Ovary (tissue), 9 donors: ENCODE data around the gene CA10. TPM values are rescaled to one million over a fixed set of nuclear protein-coding genes. Genes with fewer than 3 reads are reported as not detected.

Source experiments
- DNase-seq, 5 donors: peaks; one replicate each; pipeline ENCODE4 v3.0.0-alpha.2; 2019 to 2020
- H3K27ac ChIP-seq, 2 donors: fragments of 200-600 bp; one replicate each; pipeline versions ENCODE4 v1.5.1 to v1.8.0; 2019 to 2022
- H3K27me3 ChIP-seq: fragments of 200-600 bp; one replicate; pipeline ENCODE4 v1.8.0; 2022
- H3K36me3 ChIP-seq: fragments of 200-600 bp; sonication (generic); one replicate; pipeline ENCODE4 v1.5.1; 2019
- H3K4me1 ChIP-seq: one replicate; pipeline ENCODE4 v1.8.1; 2013; ENCODE audit warnings: mild to moderate bottlenecking, moderate library complexity; ENCODE audit not compliant: insufficient read depth
- H3K4me3 ChIP-seq: fragments of 200-600 bp; sonication (generic); one replicate; pipeline ENCODE4 v1.5.1; 2017
- H3K9me3 ChIP-seq, 2 donors: fragments of 200-600 bp in 1 of 2; sonication (generic) in 1 of 2; one replicate each; pipeline versions ENCODE4 v1.5.1 to v1.8.1; 2013 to 2019; ENCODE audit warnings: mild to moderate bottlenecking in 1 of 2, moderate library complexity in 1 of 2
- EP300 ChIP-seq: sonication (generic); formaldehyde crosslinking; IDR thresholded peaks from one replicate; pipeline ENCODE4 v1.6.1; 2017; ENCODE audit warnings: antibody characterized with exemption
- POLR2A ChIP-seq: fragments of 450-650 bp; IDR thresholded peaks from one replicate; pipeline ENCODE4 v1.6.1; 2017; ENCODE audit warnings: antibody characterized with exemption, mild to moderate bottlenecking, moderate library complexity
- WGBS, 3 donors: extraction: QIAGEN DNeasy Blood & Tissue Kit in 1 of 3; methylation state at CpG; one replicate each; pipeline versions ENCODE4 v1.1.5 to v1.1.7; 2013 to 2017; 5-methylcytosine and 5-hydroxymethylcytosine counted together
- intact Hi-C, 4 donors: fragments of 100-400 bp; cut with DNase I; formaldehyde crosslinking; loops; one replicate each; pipeline versions ENCODE4 v1.11.0 to v1.15.1; 2022 to 2023
- polyA plus RNA-seq, 2 donors: library from polyadenylated mRNA; stranded (reverse); fragments of 200-250 nt in 1 of 2; fragments of 350-450 nt in 1 of 2; fragmentation: Illumina TruSeq in 1 of 2; extraction: RNeasy Lipid Tissue Mini Kit (QIAGEN cat#74804) in 1 of 2; gene quantifications; one replicate each; pipeline ENCODE4 v1.2.3, GENCODE V29; 2013 to 2014
- total RNA-seq, 7 donors: library from RNA; depleted of rRNA in 2 of 7; stranded (reverse); fragments of >200 nt in 2 of 7; fragmentation: NEBNext Ultra II Directional in 3 of 7; extraction: Animal tissue kit (Norgen Biotek cat#: 25700) in 3 of 7; gene quantifications; one replicate each; pipeline versions ENCODE4 v1.1.0 to v1.2.4, GENCODE V29; 2016 to 2023
- TF ChIP-seq, protein P1 (sequence below), 3 donors: fragments of 450-650 bp in 2 of 3; fragments of 200-600 bp in 1 of 3; IDR thresholded peaks; one replicate each; pipeline versions ENCODE4 v1.5.1 to v1.8.0; 2016 to 2022; ENCODE audit warnings: antibody characterized with exemption in 3 of 3, mild to moderate bottlenecking in 1 of 3
- donor health status: DM: no; HTN: no; CAD: no; lungs with moderate emphysema.
- donor health status: DM: no; HTN: no; CAD: no.
- donor health status: Bipolar disorder and iron deficiency.
- donor health status: DM: yes; HTN: yes; CAD: no.
- donor health status: DM: no; HTN: no; CAD: no.
- donor health status: DM: yes; HTN: yes; CAD: no.

The CA10 gene
- total and polyA plus RNA-seq, 9 donors, result 0.34 to 4.3 (median 1.2) TPM; not detected in 2

DNA sequence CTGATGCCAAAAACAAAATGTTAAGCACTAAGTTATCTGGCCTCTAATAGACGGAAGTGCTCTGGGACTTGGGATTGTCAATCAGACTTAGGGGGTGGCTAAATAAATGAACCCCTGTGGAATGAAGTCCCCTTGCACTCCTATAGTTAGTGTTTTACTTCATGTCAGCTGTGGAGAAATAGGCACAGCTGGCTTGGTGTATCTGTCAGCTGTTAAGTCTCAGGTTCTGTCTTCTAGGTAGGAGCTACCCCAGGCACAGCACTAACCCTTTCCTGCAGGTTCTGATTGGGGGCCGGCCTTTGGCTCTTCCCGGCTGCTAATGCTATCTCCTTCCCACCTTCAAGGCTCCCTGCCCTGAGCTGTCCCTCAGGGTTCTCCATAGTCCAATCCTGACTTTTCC lies 487.6 kb downstream of the CA10 start:
- Histone ChIP-seq H3K27me3 (no peaks in the 10 kb centered on the region), H3K9me3 (no peaks in the 10 kb centered on the region), H3K4me1 (no peaks in the 10 kb centered on the region), H3K36me3 (no peaks in the 10 kb centered on the region), H3K4me3 (no peak overlapping the region), H3K27ac (no peak overlapping the region)
- intact Hi-C loops, result no loop called here
- DNase-seq, result no peak
- TF ChIP-seq, protein P1, sequence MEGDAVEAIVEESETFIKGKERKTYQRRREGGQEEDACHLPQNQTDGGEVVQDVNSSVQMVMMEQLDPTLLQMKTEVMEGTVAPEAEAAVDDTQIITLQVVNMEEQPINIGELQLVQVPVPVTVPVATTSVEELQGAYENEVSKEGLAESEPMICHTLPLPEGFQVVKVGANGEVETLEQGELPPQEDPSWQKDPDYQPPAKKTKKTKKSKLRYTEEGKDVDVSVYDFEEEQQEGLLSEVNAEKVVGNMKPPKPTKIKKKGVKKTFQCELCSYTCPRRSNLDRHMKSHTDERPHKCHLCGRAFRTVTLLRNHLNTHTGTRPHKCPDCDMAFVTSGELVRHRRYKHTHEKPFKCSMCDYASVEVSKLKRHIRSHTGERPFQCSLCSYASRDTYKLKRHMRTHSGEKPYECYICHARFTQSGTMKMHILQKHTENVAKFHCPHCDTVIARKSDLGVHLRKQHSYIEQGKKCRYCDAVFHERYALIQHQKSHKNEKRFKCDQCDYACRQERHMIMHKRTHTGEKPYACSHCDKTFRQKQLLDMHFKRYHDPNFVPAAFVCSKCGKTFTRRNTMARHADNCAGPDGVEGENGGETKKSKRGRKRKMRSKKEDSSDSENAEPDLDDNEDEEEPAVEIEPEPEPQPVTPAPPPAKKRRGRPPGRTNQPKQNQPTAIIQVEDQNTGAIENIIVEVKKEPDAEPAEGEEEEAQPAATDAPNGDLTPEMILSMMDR (IDR thresholded peaks at IDR 0.05), result no peak
- TF ChIP-seq EP300, result no peak
- 78 to 79% (median 79%) methylated on average over 3 of the region's 3 CpGs for WGBS, 3 donors

DNA sequence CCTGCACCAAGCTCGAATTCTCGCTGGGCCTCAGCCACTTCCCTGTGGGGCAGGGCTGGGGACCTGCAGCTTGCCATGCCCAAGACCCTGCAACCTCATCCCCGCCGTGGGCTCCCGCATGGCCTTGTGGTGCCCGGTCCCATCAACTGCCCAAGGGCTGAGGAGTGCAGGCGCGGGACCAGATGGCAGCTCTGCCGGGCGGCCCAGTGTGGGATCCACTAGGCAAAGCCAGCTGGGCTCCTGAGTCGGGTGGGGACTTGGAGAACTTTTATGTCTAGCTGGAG lies 489.6 kb downstream of the CA10 start:
- no peaks in the 10 kb centered on the region for H3K27me3 ChIP-seq
- intact Hi-C loops, result no loop called here
- H3K36me3 ChIP-seq, result no peaks in the 10 kb centered on the region
- no peak overlapping the region for H3K27ac ChIP-seq
- H3K9me3 ChIP-seq, result no peaks in the 10 kb centered on the region
- H3K4me1 ChIP-seq, result no peaks in the 10 kb centered on the region
- DNase-seq, result no peak
- TF ChIP-seq POLR2A, result no peak
- TF ChIP-seq EP300, result no peak
- TF ChIP-seq, protein P1 (IDR thresholded peaks at IDR 0.05), result no peak
- H3K4me3 ChIP-seq, result no peak overlapping the region
- 92 to 96% (median 95%) methylated on average over 11 of the region's 11 CpGs for WGBS, 3 donors

GRCh38 chr17:51668155-51668962 lies 490.2 kb downstream of the CA10 start:
- no peak for TF ChIP-seq EP300
- TF ChIP-seq, protein P1 (IDR thresholded peaks at IDR 0.05), result no peak
- no peak for TF ChIP-seq POLR2A
- Histone ChIP-seq H3K4me1 (no peaks in the 10 kb centered on the region), H3K9me3 (no peaks in the 10 kb centered on the region), H3K4me3 (no peak overlapping the region), H3K27me3 (no peaks in the 10 kb centered on the region), H3K36me3 (no peaks in the 10 kb centered on the region), H3K27ac (no peak overlapping the region)
- intact Hi-C loops, result no loop called here
- no peak for DNase-seq
- 80 to 92% (median 89%) methylated on average over 21 of the region's 21 CpGs for WGBS, 3 donors

GRCh38 chr17:51667706-51668083 lies 490.8 kb downstream of the CA10 start:
- H3K4me3 ChIP-seq, result no peak overlapping the region
- no peaks in the 10 kb centered on the region for H3K36me3 ChIP-seq
- 65 to 84% (median 84%) methylated on average over 2 of the region's 2 CpGs for WGBS, 3 donors
- no peak overlapping the region for H3K27ac ChIP-seq
- no peak for DNase-seq
- no peaks in the 10 kb centered on the region for H3K27me3 ChIP-seq
- intact Hi-C loops, result no loop called here
- H3K4me1 ChIP-seq, result no peaks in the 10 kb centered on the region
- TF ChIP-seq, protein P1 (IDR thresholded peaks at IDR 0.05), result no peak
- TF ChIP-seq POLR2A (no peak), EP300 (no peak)
- no peaks in the 10 kb centered on the region for H3K9me3 ChIP-seq
